ENCODE measurements around the gene GDF7.
A peak's percentile ranks its signal among the peaks of the same experiment; 100 is the strongest.

The GDF7 gene

GRCh38 chr2:20646446-20646845, 20.5 kb upstream of the GDF7 start:
- no peak for DNase-seq

- no peak for DNase-seq
Observed at GRCh38 chr2:20647211-20647610, 19.7 kb upstream of the GDF7 start.

DNA sequence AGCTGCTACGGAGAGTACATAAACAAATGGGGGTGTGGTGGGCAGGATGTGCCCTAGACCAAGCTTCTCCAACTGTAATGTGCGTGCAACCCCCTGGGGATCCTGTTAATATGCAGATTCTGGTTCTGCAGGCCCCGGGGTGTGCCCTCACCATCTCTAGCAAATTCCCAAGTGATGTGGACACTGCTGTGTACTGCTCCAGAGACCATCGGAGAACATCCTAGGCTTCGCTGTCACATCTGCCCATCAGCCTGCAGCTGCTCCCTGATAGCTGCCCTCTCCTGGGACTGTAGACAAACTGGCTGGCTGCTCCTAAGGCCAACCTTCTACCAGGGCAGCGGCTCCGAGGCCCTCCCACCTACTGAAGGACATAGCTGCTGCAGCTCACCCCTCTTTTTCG, 19.2 kb upstream of the GDF7 start:
- no peak for DNase-seq

- no peak for DNase-seq
Observed at GRCh38 chr2:20648206-20648605, 18.7 kb upstream of the GDF7 start.

- no peak for DNase-seq
Observed at GRCh38 chr2:20648831-20649230, 18.1 kb upstream of the GDF7 start.

GRCh38 chr2:20649576-20649975, 17.4 kb upstream of the GDF7 start:
- DNase-seq = no peak

DNA sequence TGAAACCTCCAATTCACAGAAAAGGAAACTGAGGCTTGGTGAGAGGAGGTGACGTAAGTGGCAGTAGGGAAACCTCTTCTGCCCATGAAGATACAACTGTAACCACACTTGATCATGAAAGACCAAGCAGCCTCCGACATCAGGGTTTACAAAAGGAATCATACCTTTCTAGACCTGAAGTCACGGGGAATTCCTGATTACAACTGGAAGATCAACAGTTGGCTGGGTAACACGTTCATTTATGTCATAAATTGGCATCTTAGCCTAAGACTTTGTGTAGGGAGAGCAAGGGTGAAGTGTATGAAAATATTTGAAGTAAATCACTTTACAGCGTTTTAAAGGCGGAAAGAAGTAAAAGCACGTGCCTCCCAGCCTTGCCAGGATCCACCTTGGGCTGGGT, 17.0 kb upstream of the GDF7 start:
- DNase-seq = no peak

- no peak for DNase-seq
Observed at GRCh38 chr2:20650393-20650876, 16.5 kb upstream of the GDF7 start.

- DNase-seq = peak; percentile 95
Observed at GRCh38 chr2:20650877-20651730, 15.8 kb upstream of the GDF7 start, which contains the start of gene HS1BP3. HS1BP3 (minus strand) TSS chr2:20651098; CDS start chr2:20651063, 35 bp downstream.

- DNase-seq = no peak
Observed at GRCh38 chr2:20651731-20652099, 15.2 kb upstream of the GDF7 start.

DNA sequence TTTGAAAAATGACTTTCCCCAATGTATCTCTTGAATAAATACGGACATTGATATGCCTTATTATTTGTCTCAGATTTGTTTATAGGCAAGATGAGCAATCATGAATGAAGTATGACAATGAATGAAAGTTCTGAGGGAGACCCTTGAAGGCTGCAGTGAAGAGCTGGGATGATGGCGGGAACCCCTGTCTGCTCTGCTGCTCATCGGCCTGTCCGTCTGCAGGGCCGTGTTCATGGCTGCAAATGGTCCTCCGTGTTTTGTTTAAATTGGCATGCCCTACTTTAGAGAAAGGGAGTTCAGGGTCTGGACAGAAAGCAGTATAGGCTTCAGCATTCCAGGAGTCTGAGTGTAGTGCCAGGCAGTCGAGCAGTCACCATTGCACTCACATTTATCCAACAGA, 14.8 kb upstream of the GDF7 start:
- DNase-seq = no peak

- no peak for DNase-seq
Observed at GRCh38 chr2:20652673-20653575, 14.0 kb upstream of the GDF7 start.

- no peak for DNase-seq
Observed at GRCh38 chr2:20653695-20654534, 13.0 kb upstream of the GDF7 start.

- no peak for DNase-seq
Observed at GRCh38 chr2:20654535-20654813, 12.5 kb upstream of the GDF7 start.

DNA sequence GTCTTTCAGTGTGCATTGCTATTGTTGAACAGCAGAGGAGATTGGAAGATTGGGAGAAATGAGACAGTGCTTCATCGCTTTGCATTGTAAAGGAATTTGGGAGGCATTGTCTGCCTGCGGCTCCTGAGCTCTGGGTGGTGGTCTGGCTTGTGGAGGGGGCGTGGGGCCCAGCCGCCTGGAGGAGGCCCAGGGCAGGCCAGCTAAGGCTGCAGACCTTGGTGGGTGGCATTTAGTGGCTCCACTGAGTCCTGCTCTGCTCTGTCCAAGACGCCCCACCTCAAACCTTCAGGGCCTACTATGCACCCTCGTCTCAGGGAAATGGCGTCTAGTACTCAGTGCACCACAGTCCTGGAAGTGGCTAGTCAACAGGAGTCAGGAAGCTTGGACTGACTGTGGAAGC, 10.4 kb upstream of the GDF7 start:
- no peak for DNase-seq

GRCh38 chr2:20657522-20658235, 9.3 kb upstream of the GDF7 start:
- no peak for DNase-seq

DNA sequence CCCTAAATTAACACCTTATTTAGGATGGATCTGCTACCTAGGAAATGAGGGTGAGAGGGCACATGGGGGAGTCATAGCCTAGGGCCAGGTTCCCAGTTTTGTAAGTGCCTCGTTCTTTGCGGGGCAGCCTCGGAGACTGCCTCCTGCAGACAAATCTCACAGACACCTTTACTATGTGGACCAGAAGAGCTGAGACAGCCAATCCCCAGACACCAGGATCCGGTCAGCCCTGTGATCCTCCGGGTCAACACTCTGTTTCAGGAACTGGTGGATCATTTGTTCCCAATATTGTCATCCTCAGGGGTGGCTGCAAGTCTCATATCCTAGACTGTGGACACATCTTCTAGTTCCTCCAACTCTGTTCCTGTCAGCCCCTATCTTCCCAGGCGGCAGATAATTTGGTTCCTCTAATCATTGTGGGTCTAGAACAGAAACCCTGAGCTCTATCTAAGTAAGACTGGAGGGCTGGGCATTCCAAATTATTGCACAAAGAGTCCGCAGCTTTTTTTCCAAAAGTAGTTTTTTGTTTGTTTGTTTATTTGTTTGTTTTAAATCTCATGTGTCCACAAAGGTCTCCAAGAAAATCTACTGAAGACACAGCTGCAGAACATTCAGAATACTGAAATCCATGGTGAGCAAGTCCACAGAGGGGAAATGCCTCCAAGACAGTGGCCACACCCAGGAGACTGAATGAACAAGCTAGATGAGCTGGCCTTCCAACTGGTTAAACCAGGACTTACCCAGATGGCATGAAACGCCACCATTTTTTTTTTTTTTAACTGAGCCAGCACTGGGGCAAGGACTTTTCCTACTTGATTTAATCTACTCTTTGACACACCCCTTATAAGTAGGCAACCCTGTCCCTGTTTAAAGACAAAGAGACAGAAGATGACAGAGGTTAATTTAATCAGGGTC, 6.2 kb upstream of the GDF7 start:
- DNase-seq = no peak

- DNase-seq = peak; percentile 86
Observed at GRCh38 chr2:20661421-20662307, 5.3 kb upstream of the GDF7 start.

- DNase-seq = no peak
Observed at GRCh38 chr2:20662308-20662937, 4.5 kb upstream of the GDF7 start.
